ENCODE results near the gene SNAPC2.
A peak's percentile ranks its signal among the peaks of the same experiment; 100 is the strongest.
"Not testable (repeated sequence)": the region's sequence is repeated elsewhere in the genome, so short reads cannot be mapped to it uniquely, and the experiment has no call there.

Gene SNAPC2

GRCh38 chr19:7888145-7888825, 31.9 kb upstream of the SNAPC2 start, which contains the start of gene LRRC8E:
Gene LRRC8E (plus strand): TSS chr19:7888510. CDS start chr19:7895604, 7,094 bp downstream.
- CTCF ChIA-PET: interaction anchor here (1.3 kb wide), 1 partner anchor 19 kb away, joined by 5 read pairs; no protein-coding TSS in a partner anchor
- peak; percentile 80 for DNase-seq (ENCODE audit: extremely low spot score)
- TF ChIP-seq FOXM1 (IDR thresholded peaks at IDR 0.05; ENCODE audit: borderline replicate concordance) (no peak), SP1 (IDR thresholded peaks at IDR 0.05) (no peak), FOXK2 (IDR thresholded peaks at IDR 0.05) (no peak), TARDBP (IDR thresholded peaks at IDR 0.05) (no peak), FOXA1 (IDR thresholded peaks at IDR 0.05) (no peak), LEF1 (IDR thresholded peaks at IDR 0.05; ENCODE audit: borderline replicate concordance) (no peak), NFRKB (IDR thresholded peaks at IDR 0.05) (no peak), L3MBTL2 (conservative IDR thresholded peaks at IDR 0.05) (no peak), HDGF (IDR thresholded peaks at IDR 0.05; ENCODE audit: borderline replicate concordance) (no peak), ZNF384 (IDR thresholded peaks at IDR 0.05) (no peak)
- POLR2A ChIA-PET: interaction anchor here (0.6 to 2.7 kb wide), 11 partner anchors 10 to 56 kb away, joined by 3 to 14 read pairs (median 6); partner anchors contain the start of genes MAP2K7 and SNAPC2

GRCh38 chr19:7888826-7889217, 31.3 kb upstream of the SNAPC2 start:
- TF ChIP-seq SP1 (IDR thresholded peaks at IDR 0.05): no peak
- no peak for TF ChIP-seq PKNOX1 (IDR thresholded peaks at IDR 0.05)
- TF ChIP-seq ZNF384 (IDR thresholded peaks at IDR 0.05): no peak
- TF ChIP-seq CTBP1 (IDR thresholded peaks at IDR 0.05; ENCODE audit: borderline replicate concordance): no peak
- ChIA-PET CTCF (interaction anchor here (1.3 kb wide), 1 partner anchor 19 kb away, joined by 5 read pairs; no protein-coding TSS in a partner anchor), POLR2A (interaction anchor here (1.0 to 2.7 kb wide), 6 partner anchors 9 to 31 kb away, joined by 3 to 14 read pairs (median 7); partner anchors contain the start of genes MAP2K7 and SNAPC2)
- DNase-seq (ENCODE audit: extremely low spot score): no peak

GRCh38 chr19:7893362-7894101, 26.6 kb upstream of the SNAPC2 start:
- CTCF ChIA-PET; DNase-seq (ENCODE audit: extremely low spot score): not testable (repeated sequence)
- POLR2A ChIA-PET: interaction anchor here (1.3 kb wide), 1 partner anchor 10 kb away, joined by 5 read pairs; the partner anchor contains the start of gene MAP2K7

GRCh38 chr19:7894612-7895309, 25.4 kb upstream of the SNAPC2 start:
- DNase-seq (ENCODE audit: extremely low spot score): no peak
- CTCF ChIA-PET: no interaction called here
- POLR2A ChIA-PET: interaction anchor here (1.3 kb wide), 1 partner anchor 9 kb away, joined by 5 read pairs; the partner anchor contains the start of gene MAP2K7
- TF ChIP-seq BHLHE40 (IDR thresholded peaks at IDR 0.05; ENCODE audit: borderline replicate concordance) (no peak), SUZ12 (IDR thresholded peaks at IDR 0.05) (no peak), FOXM1 (IDR thresholded peaks at IDR 0.05; ENCODE audit: borderline replicate concordance) (no peak), FOXK2 (IDR thresholded peaks at IDR 0.05) (no peak), ZNF384 (IDR thresholded peaks at IDR 0.05) (no peak), ELF4 (IDR thresholded peaks at IDR 0.05) (no peak), SP1 (IDR thresholded peaks at IDR 0.05) (no peak), ARNT (IDR thresholded peaks at IDR 0.05) (no peak), LEF1 (IDR thresholded peaks at IDR 0.05; ENCODE audit: borderline replicate concordance) (no peak), FOXA1 (IDR thresholded peaks at IDR 0.05) (no peak), L3MBTL2 (conservative IDR thresholded peaks at IDR 0.05) (no peak), CTBP1 (IDR thresholded peaks at IDR 0.05; ENCODE audit: borderline replicate concordance) (no peak), HDGF (IDR thresholded peaks at IDR 0.05; ENCODE audit: borderline replicate concordance) (no peak)

GRCh38 chr19:7895565-7895964, 24.6 kb upstream of the SNAPC2 start:
- TF ChIP-seq L3MBTL2 (conservative IDR thresholded peaks at IDR 0.05) (no peak), ZNF384 (IDR thresholded peaks at IDR 0.05) (no peak), HDGF (IDR thresholded peaks at IDR 0.05; ENCODE audit: borderline replicate concordance) (no peak)
- no peak for DNase-seq (ENCODE audit: extremely low spot score)
- ChIA-PET CTCF (no interaction called here), POLR2A (no interaction called here)

GRCh38 chr19:7897292-7897691, 22.8 kb upstream of the SNAPC2 start:
- no peak for TF ChIP-seq HDGF (IDR thresholded peaks at IDR 0.05; ENCODE audit: borderline replicate concordance)
- TF ChIP-seq L3MBTL2 (conservative IDR thresholded peaks at IDR 0.05): no peak
- no peak for TF ChIP-seq PKNOX1 (IDR thresholded peaks at IDR 0.05)
- TF ChIP-seq FOXK2 (IDR thresholded peaks at IDR 0.05): no peak
- TF ChIP-seq BHLHE40 (IDR thresholded peaks at IDR 0.05; ENCODE audit: borderline replicate concordance): no peak
- TF ChIP-seq LEF1 (IDR thresholded peaks at IDR 0.05; ENCODE audit: borderline replicate concordance): no peak
- ChIA-PET CTCF (interaction anchor here (0.6 kb wide), 1 partner anchor 22 kb away, joined by 3 read pairs; no protein-coding TSS in a partner anchor), POLR2A (interaction anchor here (1.4 kb wide), 1 partner anchor 23 kb away, joined by 3 read pairs; the partner anchor contains the start of gene SNAPC2)
- no peak for DNase-seq (ENCODE audit: extremely low spot score)

Measured in HEK293T (cell line).